Measurements from ENCODE around the gene ASIC2. TPM values are rescaled to one million over a fixed set of nuclear protein-coding genes. Genes with fewer than 3 reads are reported as not detected.

Gene ASIC2
- total and polyA plus RNA-seq, 7 donors, result under 0.01 to 0.60 (median 0.19) TPM; not detected in 3

DNA sequence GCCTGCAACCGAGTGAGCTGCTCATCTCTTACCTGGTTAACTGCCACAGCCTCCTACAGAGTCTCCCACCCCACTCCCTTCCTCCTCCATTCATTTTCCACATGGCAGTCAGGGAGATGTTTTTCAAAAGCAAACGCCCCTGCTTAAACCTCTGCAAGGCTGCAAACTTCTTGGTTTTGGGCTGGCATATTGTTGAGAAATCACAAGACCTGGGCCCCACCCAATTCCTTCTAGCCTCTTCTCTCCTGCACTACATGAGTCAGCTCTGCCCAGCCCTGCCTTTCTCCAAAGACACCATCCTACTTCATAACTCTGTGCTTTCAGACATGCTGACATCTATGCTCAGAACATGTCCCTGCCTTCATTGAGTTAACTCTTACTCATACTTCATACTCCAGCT lies 165.4 kb downstream of the ASIC2 start:
- no peak overlapping the region for H3K4me3 ChIP-seq
- WGBS, 2 donors, result 56 to 57% methylated on average over 2 of the region's 2 CpGs
- no peaks in the 10 kb centered on the region for H3K36me3 ChIP-seq

DNA sequence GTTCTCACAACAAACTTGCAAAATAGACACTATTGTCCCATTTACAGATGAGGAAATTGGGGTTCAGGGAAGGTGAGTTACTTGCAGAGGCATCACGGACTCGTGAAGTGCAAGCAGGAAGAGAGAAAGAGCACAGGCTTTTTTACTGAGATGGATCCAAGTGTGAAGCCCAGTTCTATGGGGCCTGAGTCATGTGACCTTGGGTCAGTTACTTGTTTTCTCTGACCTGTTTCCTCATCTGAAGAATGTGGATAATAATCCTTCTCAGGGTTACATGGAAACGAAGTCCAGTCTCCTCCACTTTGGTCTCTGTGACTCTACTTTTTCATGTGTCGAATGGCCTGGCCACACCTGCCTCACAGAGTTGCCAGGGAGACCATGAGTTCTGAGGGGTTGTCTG lies 167.0 kb downstream of the ASIC2 start:
- Histone ChIP-seq H3K36me3 (no peaks in the 10 kb centered on the region), H3K27ac (no peak overlapping the region), H3K27me3 (no peaks in the 10 kb centered on the region), H3K9me3 (no peaks in the 10 kb centered on the region), H3K4me1 (no peaks in the 10 kb centered on the region), H3K4me3 (no peak overlapping the region)
- intact Hi-C loops (cut with DNase I), result no loop called here
- no peak for DNase-seq
- no peak for TF ChIP-seq EP300 (IDR thresholded peaks at IDR 0.05)
- TF ChIP-seq POLR2AphosphoS5 (IDR thresholded peaks at IDR 0.05), result no peak
- TF ChIP-seq, protein P1, sequence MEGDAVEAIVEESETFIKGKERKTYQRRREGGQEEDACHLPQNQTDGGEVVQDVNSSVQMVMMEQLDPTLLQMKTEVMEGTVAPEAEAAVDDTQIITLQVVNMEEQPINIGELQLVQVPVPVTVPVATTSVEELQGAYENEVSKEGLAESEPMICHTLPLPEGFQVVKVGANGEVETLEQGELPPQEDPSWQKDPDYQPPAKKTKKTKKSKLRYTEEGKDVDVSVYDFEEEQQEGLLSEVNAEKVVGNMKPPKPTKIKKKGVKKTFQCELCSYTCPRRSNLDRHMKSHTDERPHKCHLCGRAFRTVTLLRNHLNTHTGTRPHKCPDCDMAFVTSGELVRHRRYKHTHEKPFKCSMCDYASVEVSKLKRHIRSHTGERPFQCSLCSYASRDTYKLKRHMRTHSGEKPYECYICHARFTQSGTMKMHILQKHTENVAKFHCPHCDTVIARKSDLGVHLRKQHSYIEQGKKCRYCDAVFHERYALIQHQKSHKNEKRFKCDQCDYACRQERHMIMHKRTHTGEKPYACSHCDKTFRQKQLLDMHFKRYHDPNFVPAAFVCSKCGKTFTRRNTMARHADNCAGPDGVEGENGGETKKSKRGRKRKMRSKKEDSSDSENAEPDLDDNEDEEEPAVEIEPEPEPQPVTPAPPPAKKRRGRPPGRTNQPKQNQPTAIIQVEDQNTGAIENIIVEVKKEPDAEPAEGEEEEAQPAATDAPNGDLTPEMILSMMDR (IDR thresholded peaks at IDR 0.05), result no peak
- no peak for TF ChIP-seq POLR2A (IDR thresholded peaks at IDR 0.05)
- 78 to 86% methylated on average over 4 of the region's 4 CpGs for WGBS, 2 donors

More for the DNA sequence above, 165.4 kb downstream of the ASIC2 start:
- no peaks in the 10 kb centered on the region for H3K9me3 ChIP-seq
- TF ChIP-seq, protein P1 (IDR thresholded peaks at IDR 0.05), result no peak
- TF ChIP-seq POLR2AphosphoS5 (IDR thresholded peaks at IDR 0.05), result no peak
- no peak for TF ChIP-seq EP300 (IDR thresholded peaks at IDR 0.05)
- no peak for TF ChIP-seq POLR2A (IDR thresholded peaks at IDR 0.05)
- H3K27me3 ChIP-seq, result no peaks in the 10 kb centered on the region
- DNase-seq, result no peak
- intact Hi-C loops (cut with DNase I), result no loop called here
- no peak overlapping the region for H3K27ac ChIP-seq
- no peaks in the 10 kb centered on the region for H3K4me1 ChIP-seq

DNA sequence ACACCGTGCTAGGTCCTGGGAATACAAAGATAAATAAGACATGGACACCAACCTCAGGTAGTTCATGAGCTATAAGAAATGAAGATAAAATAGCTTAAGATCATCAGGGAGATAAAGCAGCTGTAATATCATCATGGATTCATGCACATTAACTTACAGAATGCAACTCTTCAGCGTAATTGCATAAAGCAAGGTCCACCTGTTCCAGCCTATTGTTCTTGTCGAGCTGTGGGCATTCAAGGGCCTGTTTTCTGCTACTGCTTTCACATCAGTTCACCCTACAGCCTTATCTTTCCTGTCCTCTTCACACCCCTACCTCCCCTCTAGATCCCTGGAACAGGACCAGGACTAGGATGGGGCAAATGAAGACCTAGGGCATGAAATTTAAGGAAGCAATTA lies 167.5 kb downstream of the ASIC2 start:
- H3K27ac ChIP-seq, result no peak overlapping the region
- no peaks in the 10 kb centered on the region for H3K4me1 ChIP-seq
- no peaks in the 10 kb centered on the region for H3K27me3 ChIP-seq
- H3K9me3 ChIP-seq, result no peaks in the 10 kb centered on the region
- intact Hi-C loops (cut with DNase I), result no loop called here
- no peak overlapping the region for H3K4me3 ChIP-seq
- DNase-seq, result no peak
- H3K36me3 ChIP-seq, result no peaks in the 10 kb centered on the region
- TF ChIP-seq POLR2A (IDR thresholded peaks at IDR 0.05) (no peak), EP300 (IDR thresholded peaks at IDR 0.05) (no peak), POLR2AphosphoS5 (IDR thresholded peaks at IDR 0.05) (no peak)
- TF ChIP-seq, protein P1 (IDR thresholded peaks at IDR 0.05), result no peak
- WGBS, 2 donors, result 67 to 79% methylated on average over 3 of the region's 3 CpGs

DNA sequence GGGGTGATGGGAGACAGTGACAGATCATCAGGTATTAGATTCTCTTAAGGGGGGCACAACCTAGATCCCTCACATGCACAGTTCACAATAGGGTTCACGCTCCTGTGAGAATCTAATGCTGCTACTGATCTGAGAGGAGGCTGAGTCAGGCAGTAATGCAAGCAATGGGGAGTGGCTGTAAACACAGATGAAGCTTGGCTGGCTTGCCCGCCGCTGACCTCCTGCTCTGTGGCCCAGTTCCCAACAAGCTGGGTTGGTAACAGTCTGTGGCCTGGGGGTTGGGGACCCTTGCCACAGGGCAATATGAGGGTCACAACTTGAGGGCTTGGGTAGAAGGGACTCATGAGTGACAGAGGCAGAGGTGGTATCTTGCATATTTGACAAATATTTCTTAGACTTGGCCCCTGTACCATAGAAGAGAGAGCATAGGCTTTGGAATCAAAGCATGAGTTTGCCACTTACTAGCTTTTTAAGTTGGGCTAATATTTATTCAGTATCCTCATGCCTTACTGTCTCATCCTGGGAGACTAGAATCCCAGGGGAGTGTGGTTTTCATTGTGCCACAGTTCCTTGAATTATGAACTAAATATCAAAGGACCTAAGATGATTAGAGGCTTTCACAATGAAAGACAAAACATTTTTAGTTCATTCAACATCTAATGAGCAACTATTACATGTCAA lies 168.1 kb downstream of the ASIC2 start:
- Histone ChIP-seq H3K4me3 (no peak overlapping the region), H3K9me3 (no peaks in the 10 kb centered on the region), H3K36me3 (no peaks in the 10 kb centered on the region), H3K27me3 (no peaks in the 10 kb centered on the region), H3K27ac (no peak overlapping the region), H3K4me1 (no peaks in the 10 kb centered on the region)
- TF ChIP-seq POLR2AphosphoS5 (IDR thresholded peaks at IDR 0.05) (no peak), POLR2A (IDR thresholded peaks at IDR 0.05) (no peak), EP300 (IDR thresholded peaks at IDR 0.05) (no peak)
- TF ChIP-seq, protein P1 (IDR thresholded peaks at IDR 0.05), result no peak
- WGBS, 2 donors, result 39 to 51% methylated on average over 3 of the region's 3 CpGs
- intact Hi-C loops (cut with DNase I), result no loop called here
- no peak for DNase-seq

DNA sequence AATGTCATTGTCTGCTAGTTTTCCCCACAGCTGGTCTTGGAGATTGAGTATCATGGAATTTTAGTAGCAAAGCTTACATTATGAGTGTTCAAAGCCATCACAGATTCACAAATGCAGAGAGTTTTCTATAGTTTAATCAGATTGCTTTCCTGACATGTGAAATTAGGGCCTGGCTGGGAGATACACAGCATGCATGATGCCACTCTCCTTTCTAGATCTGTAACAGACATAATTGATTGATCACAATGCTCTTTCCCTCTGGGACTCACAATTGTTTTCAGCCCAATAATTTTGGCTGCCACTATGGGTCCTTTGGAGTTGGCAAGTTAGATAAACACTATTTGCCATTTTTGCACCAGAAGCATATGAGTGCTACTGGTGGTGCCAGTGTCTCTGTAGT lies 168.9 kb downstream of the ASIC2 start:
- Histone ChIP-seq H3K9me3 (no peaks in the 10 kb centered on the region), H3K4me1 (no peaks in the 10 kb centered on the region), H3K27me3 (no peaks in the 10 kb centered on the region), H3K36me3 (no peaks in the 10 kb centered on the region), H3K27ac (no peak overlapping the region), H3K4me3 (no peak overlapping the region)
- no peak for DNase-seq
- TF ChIP-seq POLR2AphosphoS5 (IDR thresholded peaks at IDR 0.05), result no peak
- TF ChIP-seq, protein P1 (IDR thresholded peaks at IDR 0.05), result no peak
- TF ChIP-seq POLR2A (IDR thresholded peaks at IDR 0.05), result no peak
- TF ChIP-seq EP300 (IDR thresholded peaks at IDR 0.05), result no peak
- intact Hi-C loops (cut with DNase I), result no loop called here

Measured in sigmoid colon (tissue), 7 donors.